ENCODE measurements around the gene ZMIZ1. TPM values are rescaled to one million over a fixed set of nuclear protein-coding genes. Genes with fewer than 3 reads are reported as not detected.

Gene ZMIZ1
- polyA plus RNA-seq, 3 donors: 3.3 to 64.6 (median 8.9) TPM

DNA sequence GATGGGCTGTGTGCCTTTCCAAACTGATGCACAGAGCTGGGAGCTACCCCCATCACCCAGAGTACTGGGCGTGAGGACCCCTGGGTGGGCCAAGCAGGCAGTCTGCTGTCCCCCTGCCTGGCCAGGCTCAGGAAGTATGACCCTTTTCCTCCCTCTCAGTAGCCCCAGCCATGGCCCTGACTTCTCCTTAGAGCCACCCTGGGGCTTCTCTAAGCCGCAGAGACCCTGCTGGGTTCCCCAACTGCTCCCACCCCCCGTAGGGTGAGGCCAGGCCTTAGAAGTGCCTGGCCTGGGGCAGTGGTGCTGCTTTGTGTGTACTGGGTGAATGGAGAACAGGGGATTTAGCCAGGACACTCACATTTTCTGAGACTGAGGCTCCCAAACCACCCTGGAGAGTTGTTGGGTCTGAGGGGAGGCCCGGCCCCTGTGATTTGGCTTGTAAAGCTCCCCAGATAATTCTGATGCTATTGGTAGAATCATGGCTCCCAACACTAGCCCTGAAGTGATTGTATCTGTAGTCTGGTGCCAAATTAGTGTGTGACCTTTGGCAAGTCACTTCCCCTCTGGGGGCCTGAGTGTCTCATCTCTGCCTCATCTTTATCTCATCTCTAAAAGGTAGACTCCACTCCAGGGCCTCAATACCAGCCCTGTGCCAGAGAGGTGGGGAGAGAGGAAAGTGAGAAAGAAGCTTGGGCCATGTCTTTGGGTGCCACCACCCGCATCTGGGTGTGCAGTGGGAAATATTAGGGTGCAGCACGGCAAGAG, 178.8 kb downstream of the ZMIZ1 start:
- Histone ChIP-seq H3K9ac (ENCODE audit: insufficient read depth, low read length, poor library complexity, severe bottlenecking) (peak overlapping the region; percentile 69), H2AFZ (ENCODE audit: insufficient read depth, low read depth, low read length, poor library complexity, severe bottlenecking) (no peak overlapping the region), H4K20me1 (ENCODE audit: insufficient read depth, low read length) (peaks cover 44% of the 10 kb centered on the region), H3K4me2 (replicated peaks; ENCODE audit: extremely low read depth, low read length, poor library complexity, severe bottlenecking) (peak overlapping the region; percentile 75), H3K79me2 (ENCODE audit: insufficient read depth, low read length) (peaks cover 92% of the 10 kb centered on the region), H3K9me3 (replicated peaks in 1 of 2; ENCODE audit: control insufficient read depth in 1 of 2, insufficient read depth in 1 of 2, low read length in 2 of 2) (no peaks in the 10 kb centered on the region), H3K4me1 (ENCODE audit: control insufficient read depth in 1 of 2, insufficient read depth in 2 of 2, low read length in 2 of 2) (peaks cover 89 to 91% of the 10 kb centered on the region in 2 donors), H3K27me3 (ENCODE audit: control insufficient read depth in 2 of 2, insufficient read depth in 2 of 2, low read length in 2 of 2) (no peaks in the 10 kb centered on the region), H3K4me3 (replicated peaks in 1 of 3; ENCODE audit: low read depth in 2 of 3, low read length in 3 of 3) (peak overlapping the region in 1 of 3 experiments; percentile 21), H3K36me3 (replicated peaks in 1 of 2; ENCODE audit: control insufficient read depth in 1 of 2, insufficient read depth in 2 of 2, low read length in 2 of 2) (peaks cover 0 to 4% of the 10 kb centered on the region in 2 donors), H3K27ac (ENCODE audit: low read depth in 1 of 2, low read length in 2 of 2) (peak overlapping the region; percentile 90 to 95)
- peak in 2 of 3 donors; percentile 70 to 75 for DNase-seq
- H3K27me3 Mint-ChIP-seq (ENCODE audit: low read depth in 3 of 3): peaks cover 0 to 2% (median 0%) of the 10 kb centered on the region in 3 donors
- H3K4me3 Mint-ChIP-seq: peak overlapping the region; percentile 69 to 80
- WGBS (ENCODE audit: insufficient coverage): 83% methylated on average over 1 of the region's 6 CpGs
- no peak for TF ChIP-seq CTCF (IDR thresholded peaks at IDR 0.05)
- peaks cover 88% of the 10 kb centered on the region for H3K4me1 Mint-ChIP-seq
- H3K36me3 Mint-ChIP-seq: peaks cover 56 to 58% of the 10 kb centered on the region in 2 donors
- H3K27ac Mint-ChIP-seq: peak overlapping the region; percentile 93 to 99 (median 96)
- H3K9me3 Mint-ChIP-seq: peaks cover 0 to 2% (median 0%) of the 10 kb centered on the region in 7 donors
- intact Hi-C loops (cut with micrococcal nuclease): loop anchor here (5.0 to 10.0 kb wide), 6 partner anchors 47 to 273 kb away; partner anchors contain the start of genes PPIF (in 1 of the 2) and ZCCHC24 (in 1 of the 2)

DNA sequence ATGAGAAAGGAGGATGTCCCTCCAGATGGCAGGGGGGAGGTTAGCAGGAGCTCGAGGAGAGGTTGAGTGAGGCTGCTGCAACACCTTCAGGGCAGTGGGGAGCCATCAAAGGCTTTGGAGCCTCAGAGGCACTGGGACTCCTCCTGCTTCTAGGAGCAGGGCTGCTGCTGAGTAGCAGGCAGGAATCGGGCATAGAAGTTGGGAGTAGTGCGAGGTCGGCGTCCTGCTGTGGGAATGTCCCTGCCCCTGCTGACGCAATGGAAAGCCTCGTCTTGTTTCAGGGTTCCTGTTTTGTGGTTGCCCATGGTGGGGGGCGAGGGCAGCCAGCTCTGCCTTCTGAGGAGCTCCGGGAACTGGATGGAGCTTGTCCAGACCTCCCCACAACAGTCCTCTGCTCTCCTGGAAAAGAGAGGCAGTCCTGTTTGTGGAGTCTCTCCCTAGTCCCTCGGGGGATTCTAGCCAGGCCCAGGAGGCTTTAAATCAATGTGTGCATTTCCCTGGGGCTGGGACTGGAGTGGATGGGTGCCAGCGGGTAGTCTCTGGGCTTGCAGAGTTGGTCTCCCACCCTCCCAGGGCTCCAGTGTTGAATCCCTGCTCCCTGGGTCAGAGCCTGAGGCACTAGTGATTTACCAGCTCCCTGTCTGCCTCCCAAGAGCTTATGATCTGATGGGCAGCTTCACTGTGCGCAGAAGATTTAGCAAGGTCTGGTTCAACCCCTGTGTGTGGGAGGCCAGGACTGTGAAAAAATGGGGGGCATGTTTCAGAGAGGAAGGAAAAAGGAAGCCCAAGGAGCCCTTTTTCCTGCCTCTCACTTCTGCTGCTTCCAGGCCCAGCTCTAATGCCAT, 179.8 kb downstream of the ZMIZ1 start:
- WGBS (ENCODE audit: insufficient coverage): 19% methylated on average over 4 of the region's 12 CpGs
- Histone ChIP-seq H3K27ac (ENCODE audit: low read depth in 1 of 2, low read length in 2 of 2) (peak overlapping the region; percentile 90 to 95), H3K4me2 (replicated peaks; ENCODE audit: extremely low read depth, low read length, poor library complexity, severe bottlenecking) (peak overlapping the region; percentile 75), H3K4me1 (ENCODE audit: control insufficient read depth in 1 of 2, insufficient read depth in 2 of 2, low read length in 2 of 2) (peaks cover 89 to 93% of the 10 kb centered on the region in 2 donors), H3K4me3 (replicated peaks in 1 of 3; ENCODE audit: low read depth in 2 of 3, low read length in 3 of 3) (peak overlapping the region in 1 of 3 experiments; percentile 41), H4K20me1 (ENCODE audit: insufficient read depth, low read length) (peaks cover 54% of the 10 kb centered on the region), H3K9ac (ENCODE audit: insufficient read depth, low read length, poor library complexity, severe bottlenecking) (peak overlapping the region; percentile 69), H3K36me3 (replicated peaks in 1 of 2; ENCODE audit: control insufficient read depth in 1 of 2, insufficient read depth in 2 of 2, low read length in 2 of 2) (peaks cover 0 to 14% of the 10 kb centered on the region in 2 donors), H3K9me3 (replicated peaks in 1 of 2; ENCODE audit: control insufficient read depth in 1 of 2, insufficient read depth in 1 of 2, low read length in 2 of 2) (no peaks in the 10 kb centered on the region), H3K79me2 (ENCODE audit: insufficient read depth, low read length) (peaks cover 98% of the 10 kb centered on the region), H2AFZ (ENCODE audit: insufficient read depth, low read depth, low read length, poor library complexity, severe bottlenecking) (no peak overlapping the region), H3K27me3 (ENCODE audit: control insufficient read depth in 2 of 2, insufficient read depth in 2 of 2, low read length in 2 of 2) (no peaks in the 10 kb centered on the region)
- peaks cover 92% of the 10 kb centered on the region for H3K4me1 Mint-ChIP-seq
- H3K36me3 Mint-ChIP-seq: peaks cover 63 to 68% of the 10 kb centered on the region in 2 donors
- DNase-seq: peak; percentile 88 to 94 (median 91)
- intact Hi-C loops (cut with micrococcal nuclease): loop anchor here (5.0 to 10.0 kb wide), 6 partner anchors 46 to 274 kb away; partner anchors contain the start of genes PPIF (in 1 of the 2) and ZCCHC24 (in 1 of the 2)
- H3K4me3 Mint-ChIP-seq: peak overlapping the region; percentile 69 to 80
- peaks cover 0 to 2% (median 0%) of the 10 kb centered on the region in 7 donors for H3K9me3 Mint-ChIP-seq
- H3K27me3 Mint-ChIP-seq (ENCODE audit: low read depth in 3 of 3): peaks cover 0 to 2% (median 0%) of the 10 kb centered on the region in 3 donors
- H3K27ac Mint-ChIP-seq: peak overlapping the region; percentile 93 to 99 (median 96)
- no peak for TF ChIP-seq CTCF (IDR thresholded peaks at IDR 0.05)
